K562 (cell line): ENCODE data around the gene SKIDA1. TPM values are rescaled to one million over a fixed set of nuclear protein-coding genes. Genes with fewer than 3 reads are reported as not detected.

Source experiments
- DACH1 ChIP-seq: fragments of 450-650 bp; IDR thresholded peaks from 2 replicates; pipeline ENCODE4 v1.6.1; 2018; ENCODE audit not compliant: partially characterized antibody
- E2F4 ChIP-seq: sonication (generic); formaldehyde crosslinking; IDR thresholded peaks from 2 replicates; pipeline ENCODE4 v1.8.0; 2022; ENCODE audit warnings: mild to moderate bottlenecking, low read depth, missing genetic modification reagents
- ELF2 ChIP-seq: fragments of 250-450 bp; sonication (Bioruptor Pico); IDR thresholded peaks from 2 replicates; pipeline ENCODE4 v1.5.0; 2021; ENCODE audit warnings: mild to moderate bottlenecking
- HNRNPL ChIP-seq: fragments of 200-400 bp; formaldehyde crosslinking; IDR thresholded peaks from 2 replicates; pipeline ENCODE4 v1.6.1; 2017; ENCODE audit warnings: low read depth, mild to moderate bottlenecking, low read length
- PYGO2 ChIP-seq: fragments of 450-650 bp; IDR thresholded peaks from 2 replicates; pipeline ENCODE4 v1.6.1; 2016; ENCODE audit warnings: mild to moderate bottlenecking, missing genetic modification characterization, moderate library complexity, missing compliant biosample characterization
- RB1 ChIP-seq: fragments of 450-650 bp; IDR thresholded peaks from 2 replicates; pipeline ENCODE4 v1.6.1; 2017; ENCODE audit warnings: low read depth, mild to moderate bottlenecking
- RBM15 ChIP-seq: fragments of 200-400 bp; formaldehyde crosslinking; IDR thresholded peaks from 2 replicates; pipeline ENCODE4 v1.6.1; 2018; ENCODE audit warnings: mild to moderate bottlenecking, low read length, moderate library complexity; ENCODE audit not compliant: insufficient read depth
- RFX5 ChIP-seq: IDR thresholded peaks from 2 replicates; pipeline ENCODE4 v1.6.1; 2011; ENCODE audit warnings: low read depth, mild to moderate bottlenecking, improper control_type of control experiment, low read length
- SAFB2 ChIP-seq: fragments of 200-400 bp; formaldehyde crosslinking; IDR thresholded peaks from 2 replicates; pipeline ENCODE4 v1.6.1; 2018; ENCODE audit warnings: borderline replicate concordance, low read length, low read depth, moderate library complexity; ENCODE audit not compliant: severe bottlenecking
- SRSF9 ChIP-seq: fragments of 200-400 bp; formaldehyde crosslinking; IDR thresholded peaks from 2 replicates; pipeline ENCODE4 v1.6.1; 2017; ENCODE audit warnings: low read depth, low read length, borderline replicate concordance
- STAT5B ChIP-seq: fragments of 250-450 bp; sonication (Bioruptor Pico); IDR thresholded peaks from 2 replicates; pipeline ENCODE4 v1.8.0; 2021; ENCODE audit warnings: mild to moderate bottlenecking, inconsistent platforms
- ZBTB26 ChIP-seq: fragments of 450-650 bp; formaldehyde crosslinking; IDR thresholded peaks from 2 replicates; pipeline ENCODE4 v1.4.0; 2022; ENCODE audit warnings: missing genetic modification characterization
- ZBTB49 ChIP-seq: sonication (generic); formaldehyde crosslinking; IDR thresholded peaks from 2 replicates; pipeline ENCODE4 v1.8.0; 2022; ENCODE audit warnings: missing genetic modification reagents, mild to moderate bottlenecking, borderline replicate concordance
- ZC3H11A ChIP-seq: IDR thresholded peaks from 2 replicates; pipeline ENCODE4 v1.6.1; 2012; ENCODE audit warnings: low read depth, low read length, improper control_type of control experiment
- ZFP30 ChIP-seq: fragments of 250-450 bp; sonication (Bioruptor Pico); IDR thresholded peaks from 2 replicates; pipeline ENCODE4 v1.8.0; 2022; ENCODE audit warnings: moderate library complexity, mild to moderate bottlenecking, inconsistent platforms, borderline replicate concordance
- ZFP36 ChIP-seq: fragments of 150-350 bp; IDR thresholded peaks from 2 replicates; pipeline ENCODE4 v1.6.1; 2018; ENCODE audit warnings: low read length, low read depth; ENCODE audit not compliant: partially characterized antibody
- ZNF143 ChIP-seq: sonication (generic); formaldehyde crosslinking; IDR thresholded peaks from 2 replicates; pipeline ENCODE4 v1.9.0; 2022; ENCODE audit warnings: mild to moderate bottlenecking, missing genetic modification reagents
- ZNF282 ChIP-seq: sonication (generic); formaldehyde crosslinking; IDR thresholded peaks from 2 replicates; pipeline ENCODE4 v1.8.1; 2023; ENCODE audit warnings: missing genetic modification reagents
- polyA plus RNA-seq, 8 experiments: library from polyadenylated mRNA; depleted of rRNA in 4 of 8; stranded (reverse) in 5 of 8; unstranded in 3 of 8; fragments of >200 nt; fragmentation: Nextera tagmentation in 2 of 8; fragmentation: Illumina TruSeq in 1 of 8; extraction: Ambion mirVana in 2 of 8; extraction: Trizol in 1 of 8; gene quantifications; 2 replicates each; pipeline versions ENCODE4 v1.2.1 to v1.2.3, GENCODE V29; 2011 to 2014; ENCODE audit warnings: inconsistent platforms in 1 of 8, missing spikeins in 1 of 8
- total RNA-seq, 7 experiments: library from RNA; depleted of rRNA in 6 of 7; stranded (reverse); fragments of >200 nt in 6 of 7; fragmentation: Illumina TruSeq in 2 of 7; extraction: Trizol in 2 of 7; gene quantifications; 2 replicates each; pipeline versions ENCODE4 v1.2.1 to v1.2.3, GENCODE V29; 2011 to 2021; ENCODE audit warnings: low replicate concordance in 1 of 7
- TF ChIP-seq, protein P1 (sequence below): sonication (generic); formaldehyde crosslinking; IDR thresholded peaks from 2 replicates; pipeline ENCODE4 v1.9.0; 2022; ENCODE audit warnings: mild to moderate bottlenecking, missing genetic modification reagents
- TF ChIP-seq, protein P2 (sequence below): sonication (generic); formaldehyde crosslinking; IDR thresholded peaks from 2 replicates; pipeline ENCODE4 v1.8.0; 2022; ENCODE audit warnings: mild to moderate bottlenecking, missing genetic modification reagents

Gene SKIDA1
- total and polyA plus RNA-seq, 9 of the 15 experiments (the other 6 are each of a cell fraction or from before 2014, with no cell fraction given): 0.05 to 1.1 (median 0.42) TPM

DNA sequence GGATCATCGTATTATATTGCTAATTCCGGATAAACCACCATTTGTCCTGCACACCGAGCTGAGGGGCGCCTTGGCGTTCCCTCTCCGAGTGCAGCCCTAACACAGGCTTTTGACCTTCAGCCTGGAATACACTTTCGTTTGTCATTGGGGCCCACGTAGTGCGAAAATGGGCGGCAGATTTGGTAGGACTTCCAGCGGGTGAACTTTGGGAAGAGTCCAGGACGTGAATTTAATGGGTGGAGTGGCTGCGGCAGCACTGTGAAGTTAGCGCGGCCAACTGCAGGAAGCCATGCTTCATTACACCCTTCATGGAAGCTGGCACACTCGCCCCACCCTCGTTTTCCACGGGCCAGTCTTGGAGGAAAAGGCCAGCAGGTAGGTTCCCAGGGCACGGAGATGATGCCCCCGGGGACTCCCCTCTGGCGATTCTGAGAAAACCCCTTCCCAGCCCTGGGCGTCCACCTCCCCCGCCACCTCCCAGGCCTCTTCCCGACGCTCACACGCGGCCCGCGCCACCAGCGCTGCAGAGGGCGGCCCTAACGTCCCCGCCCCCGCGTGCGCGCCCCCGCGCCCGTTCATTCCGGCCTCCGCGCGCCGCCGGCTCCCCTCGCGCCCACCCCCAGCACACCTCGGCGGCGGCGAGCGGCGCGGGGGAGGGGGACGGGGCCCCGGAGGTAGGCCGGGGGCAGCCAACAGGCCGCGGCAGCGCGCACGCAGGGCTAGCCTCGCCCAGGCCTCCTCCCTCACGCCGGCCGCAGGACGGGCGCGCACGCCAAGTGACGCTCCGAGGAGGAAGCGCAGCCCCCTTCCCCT, 8.2 kb upstream of the SKIDA1 start, which contains the start of gene MLLT10 (continued):
- no peak for TF ChIP-seq ZBTB26 (CRISPR knock-in tag)
- TF ChIP-seq, protein P1, sequence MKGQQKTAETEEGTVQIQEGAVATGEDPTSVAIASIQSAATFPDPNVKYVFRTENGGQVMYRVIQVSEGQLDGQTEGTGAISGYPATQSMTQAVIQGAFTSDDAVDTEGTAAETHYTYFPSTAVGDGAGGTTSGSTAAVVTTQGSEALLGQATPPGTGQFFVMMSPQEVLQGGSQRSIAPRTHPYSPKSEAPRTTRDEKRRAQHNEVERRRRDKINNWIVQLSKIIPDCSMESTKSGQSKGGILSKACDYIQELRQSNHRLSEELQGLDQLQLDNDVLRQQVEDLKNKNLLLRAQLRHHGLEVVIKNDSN (CRISPR knock-in tag): no peak
- no peak for TF ChIP-seq DACH1
- no peak for TF ChIP-seq ZNF282 (CRISPR knock-in tag)
- TF ChIP-seq SRSF9: no peak
- TF ChIP-seq RB1: peak; percentile 90
- no peak for TF ChIP-seq ZNF143 (CRISPR knock-in tag)
- TF ChIP-seq E2F4 (CRISPR knock-in tag): 0 out of 2 replicates have a peak, but pooled peaks have one; percentile 25
- no peak for TF ChIP-seq ELF2 (CRISPR knock-in tag)
- TF ChIP-seq ZC3H11A: no peak
- no peak for TF ChIP-seq ZBTB49 (CRISPR knock-in tag)
- TF ChIP-seq ZFP30 (CRISPR knock-in tag): no peak
- no peak for TF ChIP-seq STAT5B (CRISPR knock-in tag)
- TF ChIP-seq PYGO2 (tag): 0 out of 2 replicates have a peak, but pooled peaks have one; percentile 8
- TF ChIP-seq, protein P2, sequence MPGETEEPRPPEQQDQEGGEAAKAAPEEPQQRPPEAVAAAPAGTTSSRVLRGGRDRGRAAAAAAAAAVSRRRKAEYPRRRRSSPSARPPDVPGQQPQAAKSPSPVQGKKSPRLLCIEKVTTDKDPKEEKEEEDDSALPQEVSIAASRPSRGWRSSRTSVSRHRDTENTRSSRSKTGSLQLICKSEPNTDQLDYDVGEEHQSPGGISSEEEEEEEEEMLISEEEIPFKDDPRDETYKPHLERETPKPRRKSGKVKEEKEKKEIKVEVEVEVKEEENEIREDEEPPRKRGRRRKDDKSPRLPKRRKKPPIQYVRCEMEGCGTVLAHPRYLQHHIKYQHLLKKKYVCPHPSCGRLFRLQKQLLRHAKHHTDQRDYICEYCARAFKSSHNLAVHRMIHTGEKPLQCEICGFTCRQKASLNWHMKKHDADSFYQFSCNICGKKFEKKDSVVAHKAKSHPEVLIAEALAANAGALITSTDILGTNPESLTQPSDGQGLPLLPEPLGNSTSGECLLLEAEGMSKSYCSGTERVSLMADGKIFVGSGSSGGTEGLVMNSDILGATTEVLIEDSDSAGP: 0 out of 2 replicates have a peak, but pooled peaks have one; percentile 43
- no peak for TF ChIP-seq SAFB2
- no peak for TF ChIP-seq ZFP36
- TF ChIP-seq RBM15: no peak
- peak; percentile 64; the same call in 1 of the 2 replicates for TF ChIP-seq HNRNPL
- TF ChIP-seq RFX5: no peak
